Measurements from ENCODE around the gene TBCD. TPM values are rescaled to one million over a fixed set of nuclear protein-coding genes. Genes with fewer than 3 reads are reported as not detected.

The TBCD gene
- total RNA-seq, 1 experiment from 2014 or later: 173 TPM

GRCh38 chr17:82938486-82938872 is 186.6 kb downstream of the TBCD start:
- Mint-ChIP-seq H3K9me3 (peaks cover 10% of the 10 kb centered on the region), H3K4me3 (no peak overlapping the region), H3K27ac (no peak overlapping the region; the same call in 1 of the 2 replicates), H3K36me3 (peaks cover 67% of the 10 kb centered on the region), H3K4me1 (no peaks in the 10 kb centered on the region; the same call in 1 of the 2 replicates), H3K27me3 (ENCODE audit: low read depth) (no peaks in the 10 kb centered on the region)
- peak; percentile 5 for DNase-seq (ENCODE audit: low spot score)
- ChIA-PET CTCF (no interaction called here), POLR2A (no interaction called here)
- TF ChIP-seq GTF2I (CRISPR knock-in tag; conservative IDR thresholded peaks at IDR 0.05) (no peak), ELF4 (CRISPR knock-in tag; IDR thresholded peaks at IDR 0.05; ENCODE audit: low read depth) (no peak), JAZF1 (CRISPR knock-in tag; IDR thresholded peaks at IDR 0.05) (no peak)
- no peak for ATAC-seq

GRCh38 chr17:82938873-82939620 is 187.2 kb downstream of the TBCD start:
- H3K9me3 Mint-ChIP-seq: peaks cover 16% of the 10 kb centered on the region
- CTCF ChIA-PET: no interaction called here
- TF ChIP-seq FOXK1 (CRISPR knock-in tag; IDR thresholded peaks at IDR 0.05) (no peak), RELA (CRISPR knock-in tag; IDR thresholded peaks at IDR 0.05; ENCODE audit: borderline replicate concordance) (no peak), PREB (CRISPR knock-in tag; IDR thresholded peaks at IDR 0.05; ENCODE audit: borderline replicate concordance) (no peak), ZNF232 (CRISPR knock-in tag; IDR thresholded peaks at IDR 0.05) (no peak), MXD4 (CRISPR knock-in tag; IDR thresholded peaks at IDR 0.05; ENCODE audit: borderline replicate concordance) (no peak), CDX4 (CRISPR knock-in tag; IDR thresholded peaks at IDR 0.05; ENCODE audit: borderline replicate concordance) (no peak), RORB (CRISPR knock-in tag; IDR thresholded peaks at IDR 0.05) (no peak), ZSCAN18 (CRISPR knock-in tag; IDR thresholded peaks at IDR 0.05) (no peak), CBFB (CRISPR knock-in tag; IDR thresholded peaks at IDR 0.05; ENCODE audit: low read depth) (no peak), ERG (CRISPR knock-in tag; IDR thresholded peaks at IDR 0.05) (no peak)
- H3K4me1 Mint-ChIP-seq: no peaks in the 10 kb centered on the region; the same call in 1 of the 2 replicates
- POLR2A ChIA-PET: no interaction called here
- no peaks in the 10 kb centered on the region; the same call in 1 of the 2 replicates for H3K27me3 Mint-ChIP-seq (ENCODE audit: low read depth)
- ATAC-seq (no peak), DNase-seq (ENCODE audit: low spot score) (peak; percentile 3)
- H3K4me3 Mint-ChIP-seq: no peak overlapping the region
- H3K36me3 Mint-ChIP-seq: peaks cover 73% of the 10 kb centered on the region
- H3K27ac Mint-ChIP-seq: peak overlapping the region; percentile 19; the same call in 1 of the 2 replicates

- no peak for ATAC-seq
- Mint-ChIP-seq H3K27ac (0 out of 2 replicates have a peak overlapping the region, but pooled peaks have one; percentile 19), H3K36me3 (peaks cover 79% of the 10 kb centered on the region), H3K27me3 (ENCODE audit: low read depth) (no peaks in the 10 kb centered on the region; the same call in 1 of the 2 replicates), H3K9me3 (peaks cover 22% of the 10 kb centered on the region), H3K4me1 (no peaks in the 10 kb centered on the region; the same call in 1 of the 2 replicates), H3K4me3 (no peak overlapping the region)
- DNase-seq (ENCODE audit: low spot score): peak; percentile 1
- ChIA-PET CTCF (no interaction called here), POLR2A (no interaction called here)
- TF ChIP-seq SMAD3 (CRISPR knock-in tag; IDR thresholded peaks at IDR 0.05; ENCODE audit: borderline replicate concordance) (no peak), FOXJ3 (CRISPR knock-in tag; IDR thresholded peaks at IDR 0.05; ENCODE audit: borderline replicate concordance) (no peak), MLX (CRISPR knock-in tag; IDR thresholded peaks at IDR 0.05) (no peak), ZNF121 (CRISPR knock-in tag; IDR thresholded peaks at IDR 0.05) (no peak)
Measured at GRCh38 chr17:82939621-82940135, 187.8 kb downstream of the TBCD start.
